NCI-H1436 treated with DMSO at 0.1 percent for 48 hours (cell line): Measurements from ENCODE around the gene PCAT6.
"Not testable (repeated sequence)": the region's sequence is repeated elsewhere in the genome, so short reads cannot be mapped to it uniquely, and the experiment has no call there.

Source experiments
- DNase-seq: peaks from one replicate; lab custom pipeline; 2025; lab: John Stamatoyannopoulos, UW

The PCAT6 gene

DNA sequence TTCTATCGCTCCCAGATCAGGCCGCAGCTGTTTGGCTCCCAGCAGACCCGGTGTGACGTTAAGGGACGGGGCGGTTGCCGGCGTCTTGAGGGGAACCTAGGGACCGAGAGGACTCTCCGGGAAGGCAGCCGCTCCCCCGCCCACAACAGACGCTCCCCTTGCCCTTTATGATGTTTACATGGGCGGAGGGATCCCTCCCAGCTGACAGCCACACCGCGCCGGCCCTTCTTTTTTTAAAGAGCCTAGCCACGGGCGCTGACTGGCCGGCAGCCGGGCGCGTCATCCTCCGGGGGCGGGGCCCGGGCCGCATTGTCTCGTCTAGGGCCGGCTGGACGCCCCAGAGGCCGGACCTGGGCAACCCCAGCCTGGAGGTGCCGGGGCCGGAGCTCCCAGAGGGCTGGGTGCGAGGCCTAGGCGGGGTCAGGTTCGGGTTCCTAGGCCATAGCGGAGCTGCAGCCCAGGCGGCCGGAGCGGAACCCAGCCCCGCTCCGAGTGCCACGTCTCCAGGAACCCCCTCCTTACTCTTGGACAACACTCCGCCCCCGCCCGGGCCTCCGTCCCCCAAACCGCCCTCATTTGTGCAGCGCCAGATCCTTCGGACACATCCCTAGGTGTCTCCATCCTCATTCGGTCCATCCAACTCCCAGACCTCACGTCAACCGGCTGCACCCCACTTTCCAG, at the start of gene PCAT6:
PCAT6 (plus strand) TSS at position 340 of the 681 bp plus-strand sequence.
- peak; percentile 85 for DNase-seq

DNA sequence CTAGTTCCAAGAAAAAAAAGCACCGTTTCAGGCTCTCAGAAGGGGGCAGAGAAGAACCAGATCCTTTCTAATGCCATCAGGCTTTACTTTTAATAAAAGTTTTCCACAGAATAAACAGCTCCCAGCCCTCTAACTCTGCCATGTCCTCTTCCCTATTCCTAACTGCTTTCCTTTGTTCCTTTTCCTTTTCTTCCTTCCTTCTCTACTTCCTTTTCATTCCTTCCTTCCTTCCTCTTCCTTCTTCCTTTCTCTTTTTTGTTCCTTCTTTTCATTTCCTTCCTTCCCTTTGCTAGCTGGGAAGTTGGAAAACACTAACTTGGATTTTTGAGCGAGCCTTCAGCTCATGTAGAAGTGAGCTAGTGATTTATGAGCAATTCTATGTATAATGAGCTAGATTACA, 48.7 kb upstream of the PCAT6 start:
- no peak for DNase-seq

- no peak for DNase-seq
Measured at GRCh38 chr1:202765721-202766120, 45.0 kb upstream of the PCAT6 start.

- DNase-seq = no peak
Measured at GRCh38 chr1:202770135-202770534, 40.6 kb upstream of the PCAT6 start.

GRCh38 chr1:202781180-202781579, 29.6 kb upstream of the PCAT6 start:
- no peak for DNase-seq

GRCh38 chr1:202786804-202787203, 23.9 kb upstream of the PCAT6 start:
- no peak for DNase-seq

DNA sequence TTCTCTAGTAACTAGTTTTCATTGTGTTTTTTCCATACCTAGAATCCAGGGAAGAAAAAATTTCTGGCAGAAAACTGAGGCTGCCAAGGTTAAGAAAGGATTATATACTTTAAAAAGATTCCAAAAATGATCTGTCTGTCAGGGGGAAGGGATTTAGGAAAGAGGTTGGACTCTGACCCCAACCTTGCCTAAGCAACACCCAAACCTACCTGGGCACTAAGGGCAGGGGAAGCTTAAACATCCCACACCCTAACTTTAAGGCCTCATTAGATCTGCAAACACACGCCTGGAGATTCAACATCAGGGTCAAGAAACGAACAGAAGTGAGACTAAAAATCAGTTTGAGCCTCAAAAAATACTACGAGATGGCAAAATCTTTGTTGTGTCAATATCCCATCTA, 22.0 kb upstream of the PCAT6 start:
- no peak for DNase-seq

DNA sequence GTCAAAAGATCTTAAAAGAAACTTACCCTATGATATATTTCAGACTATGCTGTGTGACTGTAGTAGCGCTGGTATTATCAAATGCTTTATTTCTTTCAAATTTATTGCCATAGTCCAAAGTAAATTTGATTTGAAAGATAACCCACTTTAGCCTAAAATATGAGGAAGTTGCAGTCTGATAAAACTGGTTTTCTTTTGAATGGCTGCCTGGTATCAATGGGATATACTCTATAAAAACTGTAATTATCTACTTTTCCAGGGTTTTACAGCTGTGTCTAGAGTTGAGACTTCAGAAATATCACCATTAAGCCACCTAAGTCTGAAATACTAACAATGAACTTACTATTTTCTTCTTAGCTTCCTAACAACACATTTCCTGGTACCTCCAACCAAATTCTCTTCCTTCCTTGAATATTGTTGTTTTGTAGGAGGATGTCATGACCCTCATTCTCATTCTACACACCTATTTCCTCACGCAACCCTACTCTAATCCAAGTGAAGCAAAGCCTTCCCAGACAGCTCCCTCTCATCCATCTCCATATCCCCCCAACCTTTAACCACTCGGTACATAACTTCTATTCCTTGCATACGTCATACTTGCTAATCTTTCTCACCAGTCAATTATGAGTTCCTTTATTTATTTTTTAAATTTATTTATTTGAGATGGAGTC, 19.5 kb upstream of the PCAT6 start:
- DNase-seq = no peak

DNA sequence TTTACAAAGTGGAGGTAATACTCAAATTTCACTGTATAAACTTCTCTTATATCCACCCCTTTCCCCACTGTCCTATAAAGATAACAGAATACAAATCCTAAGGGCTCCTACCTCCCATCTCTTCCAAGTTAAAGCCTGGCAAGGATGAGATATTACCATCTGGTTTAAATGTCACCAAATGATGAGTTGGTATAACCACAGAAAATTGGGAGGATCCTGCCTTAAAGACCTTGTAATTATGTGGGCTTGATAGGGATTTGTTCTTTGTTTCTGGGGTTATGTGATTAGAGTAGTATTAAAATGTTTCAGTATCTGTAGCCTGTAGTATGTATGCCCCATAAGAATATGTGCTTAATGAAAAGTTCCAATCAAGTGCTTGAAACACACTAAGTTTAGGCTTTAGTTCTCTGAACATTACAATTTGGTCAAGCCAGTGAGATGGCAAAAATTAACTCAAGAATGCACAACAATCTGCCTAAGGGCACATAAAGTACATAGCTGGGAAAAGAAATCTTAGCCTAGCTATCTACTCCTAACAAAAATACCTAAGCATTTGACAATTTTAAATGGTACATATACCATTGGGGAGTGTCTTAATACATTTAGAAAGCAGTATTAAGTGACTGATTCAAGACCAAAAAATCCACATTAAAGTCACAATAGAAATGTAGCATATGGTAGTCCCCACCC, 16.6 kb upstream of the PCAT6 start:
- DNase-seq = no peak

DNA sequence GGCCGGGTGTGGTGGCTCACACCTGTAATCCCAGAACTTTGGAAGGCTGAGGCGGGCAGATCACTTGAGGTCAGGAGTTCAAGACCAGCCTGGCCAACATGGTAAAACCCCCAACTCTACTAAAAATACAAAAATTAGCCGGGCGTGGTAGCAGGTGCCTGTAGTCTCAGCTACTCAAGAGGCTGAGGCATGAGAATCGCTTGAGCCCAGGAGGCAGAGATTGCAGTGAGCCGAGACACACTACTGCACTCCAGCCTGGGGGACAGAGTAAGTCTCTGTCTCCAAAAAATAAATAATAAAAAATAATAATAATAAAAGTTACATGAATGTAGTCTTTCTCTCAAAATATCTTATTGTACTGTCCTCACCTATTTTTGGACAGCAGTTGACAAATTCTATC, 15.8 kb upstream of the PCAT6 start:
- DNase-seq = not testable (repeated sequence)

GRCh38 chr1:202796670-202797069, 14.1 kb upstream of the PCAT6 start:
- DNase-seq = no peak

DNA sequence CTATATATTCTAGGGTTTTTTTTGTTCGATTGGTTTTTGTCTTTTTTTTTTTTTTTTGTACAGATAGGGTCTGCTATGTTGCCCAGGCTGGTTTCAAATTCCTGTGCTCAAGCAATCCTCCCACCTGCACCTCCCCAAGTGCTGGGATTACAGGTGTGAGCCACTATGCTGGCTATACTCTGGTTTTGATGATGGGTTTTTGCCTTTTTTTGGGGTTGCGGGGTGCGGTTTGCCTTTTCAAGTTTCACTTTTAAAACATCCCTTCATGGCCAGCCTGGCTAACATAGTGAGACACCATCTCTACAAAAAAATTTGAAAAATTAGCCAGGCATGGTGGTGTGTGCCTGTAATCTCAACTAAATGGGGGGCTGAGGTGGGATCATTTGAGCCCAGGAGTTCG, 12.5 kb upstream of the PCAT6 start:
- no peak for DNase-seq

DNA sequence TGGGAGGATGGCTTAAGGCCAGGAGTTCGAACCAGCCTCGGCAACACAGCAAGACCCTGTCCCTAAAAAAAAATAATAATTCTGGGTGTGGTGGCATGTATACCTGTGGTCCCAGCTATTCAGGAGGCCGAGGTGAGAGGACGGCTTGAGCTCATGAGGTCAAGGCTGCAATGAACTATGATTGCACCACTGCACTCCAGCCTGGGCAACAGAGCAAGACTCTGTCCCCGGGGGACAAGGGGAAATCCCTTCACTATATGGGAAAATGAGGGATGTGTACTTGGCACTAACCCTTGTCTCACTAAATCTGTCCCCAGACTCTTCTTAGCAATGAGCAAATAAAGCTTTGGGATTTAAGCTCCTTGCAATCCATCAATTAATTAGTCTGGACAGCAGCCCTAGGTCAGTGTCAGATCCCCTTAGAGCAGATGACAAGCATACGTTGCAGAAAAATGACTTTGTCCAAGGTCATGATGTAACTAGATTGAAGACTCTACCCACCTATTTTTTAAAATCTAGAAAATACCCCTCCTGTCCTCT, 11.9 kb upstream of the PCAT6 start:
- no peak for DNase-seq

GRCh38 chr1:202800742-202801141, 10.0 kb upstream of the PCAT6 start:
- DNase-seq = no peak

DNA sequence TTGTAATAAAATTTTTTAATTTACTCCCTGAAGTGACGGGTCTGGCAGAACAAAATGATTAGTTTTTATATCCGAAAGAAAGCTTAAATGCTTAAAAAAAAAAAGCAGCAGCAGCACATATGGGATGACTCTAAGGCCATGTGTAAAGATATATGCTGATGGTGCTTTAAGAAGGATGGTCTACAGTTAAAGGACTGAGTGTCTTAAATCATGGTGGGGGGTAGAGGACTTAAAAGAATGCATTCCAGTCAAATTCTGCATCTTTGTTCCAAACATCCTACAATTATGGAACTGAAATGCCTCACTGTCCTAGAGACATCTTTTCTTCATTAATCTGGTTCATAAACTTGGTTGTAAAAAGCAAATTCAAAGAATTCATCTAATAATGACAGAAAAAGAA, 9.6 kb upstream of the PCAT6 start:
- no peak for DNase-seq

DNA sequence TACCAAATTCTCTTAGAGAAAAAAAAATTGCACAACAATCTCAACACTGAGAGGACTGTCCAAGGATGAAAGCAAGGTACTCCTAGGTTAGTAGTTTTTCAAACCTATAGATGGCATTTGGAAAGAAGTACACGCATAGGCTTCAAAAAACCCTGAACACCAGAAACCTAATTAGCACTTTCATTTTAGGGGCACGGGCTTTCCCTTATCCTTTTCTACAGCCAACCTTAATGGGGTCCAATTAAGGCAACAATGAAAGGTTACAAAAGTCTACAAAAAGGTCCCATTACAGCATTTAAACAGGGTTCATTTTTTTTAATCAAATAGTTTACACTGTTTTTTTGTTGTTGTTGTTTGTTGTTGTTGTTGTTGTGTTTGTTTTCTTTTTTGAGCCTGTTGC, 8.7 kb upstream of the PCAT6 start:
- DNase-seq = no peak

- no peak for DNase-seq
Measured at GRCh38 chr1:202802998-202803932, 7.5 kb upstream of the PCAT6 start.

DNA sequence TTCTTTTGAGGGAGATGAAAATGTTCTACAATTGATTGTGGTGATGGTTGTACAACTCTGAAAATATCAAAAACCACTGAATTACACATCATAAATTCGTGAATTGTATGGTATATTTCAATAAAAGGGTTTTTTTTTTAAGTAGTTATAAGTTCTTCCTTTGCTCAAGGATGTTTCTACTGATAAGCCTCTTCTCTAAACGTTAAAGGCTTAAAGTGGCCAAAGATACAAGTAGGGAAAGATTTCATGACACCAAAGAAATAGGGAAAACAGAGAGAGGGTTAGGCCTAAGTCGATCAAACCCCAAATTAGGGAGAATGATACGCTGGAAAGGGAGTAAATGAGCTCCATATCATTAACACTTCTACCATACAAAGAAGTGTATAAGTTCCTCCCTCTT, 6.6 kb upstream of the PCAT6 start:
- no peak for DNase-seq

- DNase-seq = no peak
Measured at GRCh38 chr1:202805886-202806844, 4.6 kb upstream of the PCAT6 start.

DNA sequence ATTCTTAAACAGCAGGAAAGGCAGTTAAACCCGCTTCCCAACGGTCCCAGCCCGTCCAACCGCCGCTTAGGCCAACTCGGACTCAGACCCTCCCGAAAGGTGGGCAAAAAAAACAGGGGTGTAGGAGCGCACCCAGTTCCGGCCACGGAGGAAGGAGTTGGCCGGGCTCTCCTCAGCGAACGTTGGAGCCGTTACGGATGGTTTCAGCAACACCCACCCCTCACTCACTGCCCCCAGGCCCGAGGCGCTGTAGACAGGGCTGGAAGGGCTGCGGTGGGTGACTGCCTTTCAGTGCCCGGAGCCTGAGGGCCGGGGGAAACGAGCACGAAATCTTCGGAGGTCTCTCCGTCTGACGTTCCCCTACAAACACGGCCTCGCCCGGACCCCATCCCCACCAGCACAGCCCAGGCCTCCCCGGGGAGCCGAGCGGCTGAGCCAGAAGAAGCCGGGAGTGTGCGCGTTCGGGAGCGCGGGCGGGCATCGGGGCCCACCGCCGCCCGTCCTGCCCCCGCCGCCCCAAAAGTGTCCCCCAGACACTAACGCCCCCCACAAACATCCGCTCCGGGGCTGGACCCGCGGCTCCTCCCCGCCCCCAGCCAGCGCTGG, 3.8 kb upstream of the PCAT6 start:
- no peak for DNase-seq
